SK-N-SH (cell line): ENCODE data around the gene AP3D1. TPM values are rescaled to one million over a fixed set of nuclear protein-coding genes. Genes with fewer than 3 reads are reported as not detected.
"Not testable (repeated sequence)": the region's sequence is repeated elsewhere in the genome, so short reads cannot be mapped to it uniquely, and the experiment has no call there.

Experiments used
- CTCF ChIA-PET: fragments of 300-600, 350-600 bp; formaldehyde crosslinking; extraction: SDS; loops from one replicate; lab custom pipeline; 2021; lab: Yijun Ruan, JAX
- POLR2A ChIA-PET: fragments of 350-600 bp; sonication (Branson Sonifier 250); formaldehyde crosslinking; extraction: SDS; loops from one replicate; lab custom pipeline; 2020; ENCODE audit warnings: antibody characterized with exemption, inconsistent platforms; lab: Yijun Ruan, JAX
- DNase-seq: peaks from one replicate; pipeline ENCODE4 v3.0.0; 2012
- H2AFZ ChIP-seq: fragments of 200-600 bp; sonication (generic); 2 replicates; pipeline ENCODE4 v1.8.1; 2016; ENCODE audit warnings: antibody characterized with exemption, mild to moderate bottlenecking, low read depth
- H3F3A ChIP-seq: fragments of 200-600 bp; sonication (generic); replicated peaks from 2 replicates; pipeline ENCODE3; 2016; ENCODE audit warnings: antibody characterized with exemption, mild to moderate bottlenecking; ENCODE audit not compliant: insufficient read depth
- H3K27ac ChIP-seq, 2 experiments: fragments of 200-500 bp in 1 of 2; fragments of 200-600 bp in 1 of 2; sonication (Bioruptor generic) in 1 of 2; sonication (generic), shearing (Covaris generic) in 1 of 2; 2 replicates each; pipeline versions ENCODE4 v1.5.1 to v1.6.1; 2014 to 2016; ENCODE audit warnings: low read depth in 2 of 2, inconsistent platforms in 1 of 2, low read length in 1 of 2, mild to moderate bottlenecking in 1 of 2, mixed read lengths in 1 of 2
- H3K27me3 ChIP-seq: fragments of 200-600 bp; sonication (generic), shearing (Covaris generic); 2 replicates; pipeline ENCODE4 v1.6.1; 2016; ENCODE audit warnings: mixed run types; ENCODE audit not compliant: insufficient read depth
- H3K36me3 ChIP-seq, 2 experiments: fragments of 200-500 bp in 1 of 2; fragments of 200-600 bp in 1 of 2; sonication (Bioruptor generic) in 1 of 2; sonication (generic) in 1 of 2; replicated peaks in 1 of 2; 2 replicates each; pipeline versions ENCODE3 to v1.5.1; 2014 to 2016; ENCODE audit warnings: low read length in 1 of 2, mild to moderate bottlenecking in 1 of 2; ENCODE audit not compliant: insufficient read depth in 2 of 2, control insufficient read depth in 1 of 2
- H3K4me1 ChIP-seq, 2 experiments: fragments of 200-500 bp in 1 of 2; fragments of 200-600 bp in 1 of 2; sonication (Bioruptor generic) in 1 of 2; sonication (generic), shearing (Covaris generic) in 1 of 2; 2 replicates each; pipeline versions ENCODE4 v1.5.1 to v1.6.1; 2014 to 2016; ENCODE audit warnings: low read depth in 1 of 2, low read length in 1 of 2, mixed run types in 1 of 2; ENCODE audit not compliant: insufficient read depth in 2 of 2, control insufficient read depth in 1 of 2
- H3K4me2 ChIP-seq: fragments of 200-600 bp; sonication (generic), shearing (Covaris generic); 2 replicates; pipeline ENCODE4 v1.6.1; 2017; ENCODE audit warnings: mixed run types
- H3K4me3 ChIP-seq, 2 experiments: fragments of 200-500 bp in 1 of 2; fragments of 200-600 bp in 1 of 2; sonication (Bioruptor generic) in 1 of 2; sonication (generic), shearing (Covaris generic) in 1 of 2; 2 replicates each; pipeline versions ENCODE4 v1.5.1 to v1.8.1; 2014 to 2016; ENCODE audit warnings: low read depth in 2 of 2, inconsistent platforms in 1 of 2, low read length in 1 of 2, mild to moderate bottlenecking in 1 of 2, mixed read lengths in 1 of 2, moderate library complexity in 1 of 2
- H3K79me2 ChIP-seq: fragments of 200-600 bp; sonication (generic); 2 replicates; pipeline ENCODE4 v1.8.1; 2017; ENCODE audit warnings: mild to moderate bottlenecking; ENCODE audit not compliant: insufficient read depth
- H3K9ac ChIP-seq: fragments of 200-600 bp; sonication (generic); 2 replicates; pipeline ENCODE4 v1.6.1; 2017; ENCODE audit warnings: mixed run types
- H3K9me2 ChIP-seq: fragments of 200-600 bp; sonication (generic); 2 replicates; pipeline ENCODE4 v1.6.1; 2017; ENCODE audit warnings: mixed run types
- H3K9me3 ChIP-seq: fragments of 200-600 bp; sonication (generic); 2 replicates; pipeline ENCODE4 v1.6.1; 2017; ENCODE audit warnings: mixed run types, mild to moderate bottlenecking, moderate library complexity
- H4K20me1 ChIP-seq: fragments of 200-600 bp; sonication (generic); 2 replicates; pipeline ENCODE4 v1.6.1; 2017; ENCODE audit warnings: mild to moderate bottlenecking, mixed run types; ENCODE audit not compliant: insufficient read depth
- CHD2 ChIP-seq: fragments of 150-350 bp; IDR thresholded peaks from 2 replicates; pipeline ENCODE4 v1.6.1; 2018; ENCODE audit warnings: low read length; ENCODE audit not compliant: partially characterized antibody
- ELF1 ChIP-seq: IDR thresholded peaks from 2 replicates; pipeline ENCODE4 v1.4.0; 2012
- GATA2 ChIP-seq: sonication (generic); formaldehyde crosslinking; IDR thresholded peaks from 2 replicates; pipeline ENCODE4 v1.5.0; 2020; ENCODE audit warnings: mild to moderate bottlenecking, missing genetic modification reagents
- JUND ChIP-seq: IDR thresholded peaks from 2 replicates; pipeline ENCODE4 v1.4.0; 2012
- MXI1 ChIP-seq: IDR thresholded peaks from 2 replicates; pipeline ENCODE4 v1.6.1; 2012; ENCODE audit warnings: mild to moderate bottlenecking, low read depth, low read length, improper control_type of control experiment
- RAD21 ChIP-seq: IDR thresholded peaks from 2 replicates; pipeline ENCODE4 v1.6.1; 2012; ENCODE audit warnings: mild to moderate bottlenecking, low read length
- RCOR1 ChIP-seq: fragments of 150-350 bp; IDR thresholded peaks from 2 replicates; pipeline ENCODE4 v1.6.1; 2017; ENCODE audit warnings: antibody characterized with exemption, low read length
- WGBS: methylation state at CpG from one replicate; pipeline ENCODE4 v1.1.6; 2017; ENCODE audit warnings: low lambda C conversion rate; 5-methylcytosine and 5-hydroxymethylcytosine counted together
- polyA plus RNA-seq, 3 experiments: library from polyadenylated mRNA; depleted of rRNA; stranded (reverse); fragments of >200 nt; gene quantifications; 2 replicates each; pipeline ENCODE4 v1.2.3, GENCODE V29; 2012
- TF ChIP-seq, protein P1 (sequence below): fragments of 150-350 bp; IDR thresholded peaks from 2 replicates; pipeline ENCODE4 v1.6.1; 2016; ENCODE audit warnings: mild to moderate bottlenecking, low read depth, low read length

AP3D1 gene
- polyA plus RNA-seq, 1 of the 3 experiments (the other 2 are of a cell fraction) = 127 TPM

GRCh38 chr19:2086695-2087620, 64.4 kb downstream of the AP3D1 start:
- H3K9me3 ChIP-seq, H3K36me3 ChIP-seq, H3K27me3 ChIP-seq, H3K9ac ChIP-seq, H3F3A ChIP-seq, POLR2A ChIA-PET, H4K20me1 ChIP-seq, H2AFZ ChIP-seq, H3K4me3 ChIP-seq, H3K4me2 ChIP-seq, H3K9me2 ChIP-seq, H3K27ac ChIP-seq: not testable (repeated sequence)
- WGBS = 82% methylated on average over 13 of the region's 13 CpGs
- peak; percentile 7 for DNase-seq
- CTCF ChIA-PET = interaction anchor here (1.4 to 2.0 kb wide), 3 partner anchors 17 to 67 kb away, joined by 3 to 12 read pairs (median 4); no protein-coding TSS in a partner anchor
- peaks cover 16 to 25% of the 10 kb centered on the region in 2 experiments; a peak in 2 of 4 replicates for H3K4me1 ChIP-seq
- peaks cover 70% of the 10 kb centered on the region for H3K79me2 ChIP-seq

- H2AFZ ChIP-seq = no peak overlapping the region
- no peak for TF ChIP-seq MXI1
- CTCF ChIA-PET = interaction anchor here (1.4 kb wide), 1 partner anchor 10 kb away, joined by 5 read pairs; the partner anchor contains the start of gene MOB3A
- no peaks in the 10 kb centered on the region for H4K20me1 ChIP-seq
- DNase-seq = peak; percentile 20
- no peak overlapping the region for H3K4me2 ChIP-seq
- no peaks in the 10 kb centered on the region for H3K27me3 ChIP-seq
- peaks cover 14 to 15% of the 10 kb centered on the region in 2 experiments; a peak in 2 of 4 replicates for H3K4me1 ChIP-seq
- H3K9me2 ChIP-seq = no peaks in the 10 kb centered on the region
- no peak overlapping the region for H3K4me3 ChIP-seq
- H3K36me3 ChIP-seq = peaks cover 0 to 6% of the 10 kb centered on the region in 2 experiments
- H3K9ac ChIP-seq = no peak overlapping the region
- H3K27ac ChIP-seq = no peak overlapping the region
- POLR2A ChIA-PET = interaction anchor here (0.5 kb wide), 1 partner anchor 198 kb away, joined by 3 read pairs; no protein-coding TSS in a partner anchor
- H3K79me2 ChIP-seq = peaks cover 56% of the 10 kb centered on the region
- WGBS = 97% methylated on average over 21 of the region's 28 CpGs
- H3K9me3 ChIP-seq = no peaks in the 10 kb centered on the region
- H3F3A ChIP-seq = peaks cover 4% of the 10 kb centered on the region
Observed at GRCh38 chr19:2084993-2085720, 66.2 kb downstream of the AP3D1 start.

- Histone ChIP-seq H3K9ac (no peak overlapping the region), H3K36me3 (peaks cover 0 to 1% of the 10 kb centered on the region in 2 experiments), H3K27me3 (no peaks in the 10 kb centered on the region), H3K79me2 (peaks cover 37% of the 10 kb centered on the region; the same call in 1 of the 2 replicates), H4K20me1 (no peaks in the 10 kb centered on the region), H3K27ac (no peak overlapping the region), H3K4me3 (no peak overlapping the region), H3K9me2 (no peaks in the 10 kb centered on the region), H3K9me3 (no peaks in the 10 kb centered on the region), H3K4me1 (no peaks in the 10 kb centered on the region), H2AFZ (no peak overlapping the region), H3F3A (peaks cover 2% of the 10 kb centered on the region), H3K4me2 (no peak overlapping the region)
- DNase-seq = peak; percentile 23
- no peak for TF ChIP-seq MXI1
- TF ChIP-seq ELF1 = no peak
- TF ChIP-seq JUND = no peak
- no peak for TF ChIP-seq GATA2 (CRISPR knock-in tag)
- TF ChIP-seq, protein P1, sequence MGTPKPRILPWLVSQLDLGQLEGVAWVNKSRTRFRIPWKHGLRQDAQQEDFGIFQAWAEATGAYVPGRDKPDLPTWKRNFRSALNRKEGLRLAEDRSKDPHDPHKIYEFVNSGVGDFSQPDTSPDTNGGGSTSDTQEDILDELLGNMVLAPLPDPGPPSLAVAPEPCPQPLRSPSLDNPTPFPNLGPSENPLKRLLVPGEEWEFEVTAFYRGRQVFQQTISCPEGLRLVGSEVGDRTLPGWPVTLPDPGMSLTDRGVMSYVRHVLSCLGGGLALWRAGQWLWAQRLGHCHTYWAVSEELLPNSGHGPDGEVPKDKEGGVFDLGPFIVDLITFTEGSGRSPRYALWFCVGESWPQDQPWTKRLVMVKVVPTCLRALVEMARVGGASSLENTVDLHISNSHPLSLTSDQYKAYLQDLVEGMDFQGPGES = no peak
- no peak for TF ChIP-seq CHD2
- no peak for TF ChIP-seq RAD21
- TF ChIP-seq RCOR1 = no peak
- ChIA-PET CTCF (interaction anchor here (0.6 to 1.4 kb wide), 3 partner anchors 12 to 403 kb away, joined by 3 to 5 read pairs (median 3); no protein-coding TSS in a partner anchor), POLR2A (no interaction called here)
- 100% methylated on average over 7 of the region's 20 CpGs for WGBS
Observed at GRCh38 chr19:2083174-2083854, 68.1 kb downstream of the AP3D1 start.
